GM21526 (cell line): ENCODE results near the gene ST8SIA2.

Experiments used
- ATAC-seq: cut with Tn5 transposase; IDR thresholded peaks from one replicate; pipeline ENCODE4 v1.9.1; 2021; ENCODE audit warnings: moderate library complexity; ENCODE audit not compliant: unreplicated experiment, low FRiP score

Gene ST8SIA2

DNA sequence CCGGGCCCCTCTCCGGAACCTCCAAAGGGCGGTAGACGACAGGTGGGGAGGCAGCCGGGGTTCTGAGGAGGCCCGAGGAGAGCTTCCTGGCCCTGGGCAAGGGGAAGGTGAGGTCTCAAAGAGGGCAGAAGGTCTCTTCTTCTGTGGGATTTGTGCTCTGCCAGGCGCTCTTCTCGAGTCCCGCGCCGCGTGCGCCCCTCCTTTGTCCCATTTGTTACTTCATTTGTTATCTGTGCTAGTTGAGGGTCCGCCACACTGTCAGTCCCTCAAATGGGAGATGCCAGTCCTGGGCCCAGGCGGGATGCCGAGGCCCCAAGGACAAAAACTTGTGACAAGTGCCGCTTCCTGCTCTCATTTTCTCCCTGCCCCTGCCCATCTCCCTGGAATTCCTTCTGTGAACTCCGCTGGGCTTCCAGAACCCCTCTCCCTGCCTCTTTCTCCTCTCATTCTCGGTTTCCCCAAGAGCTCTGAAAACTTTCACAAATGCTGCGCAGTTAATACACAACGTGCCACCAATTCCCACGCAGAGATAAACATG, 1.5 kb downstream of the ST8SIA2 start:
- ATAC-seq, result no peak

DNA sequence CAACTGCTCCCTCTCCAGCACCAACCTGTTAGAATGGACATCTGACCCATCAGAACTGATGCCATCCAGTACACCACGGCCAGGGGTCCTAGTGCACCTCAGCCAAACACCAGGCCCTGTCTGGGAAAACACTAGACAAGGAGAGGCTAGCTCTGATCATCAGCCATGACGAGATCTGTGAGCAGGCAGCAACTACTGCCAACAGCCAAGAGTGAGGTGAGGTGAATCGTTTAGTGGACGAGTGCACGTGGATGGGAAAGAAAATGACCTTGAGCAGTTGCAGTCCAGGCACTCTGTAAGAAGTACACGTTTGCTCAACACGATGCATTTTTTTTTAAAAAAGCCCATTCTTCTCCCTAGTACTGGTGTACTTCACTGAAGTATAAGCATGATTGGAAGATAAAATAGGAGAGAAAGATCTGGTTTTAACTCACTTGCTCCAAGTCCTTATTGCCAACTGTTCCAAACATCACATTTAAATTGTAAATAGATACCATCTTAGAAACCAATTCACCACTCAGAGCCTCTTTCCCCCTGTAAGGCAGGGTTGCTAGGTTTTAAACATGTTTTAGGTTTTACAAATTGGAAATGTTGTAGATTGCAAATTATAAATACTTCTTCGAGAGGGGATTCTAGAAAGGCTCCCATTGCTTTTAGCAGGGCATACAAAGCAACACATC, 5.7 kb downstream of the ST8SIA2 start:
- no peak for ATAC-seq

DNA sequence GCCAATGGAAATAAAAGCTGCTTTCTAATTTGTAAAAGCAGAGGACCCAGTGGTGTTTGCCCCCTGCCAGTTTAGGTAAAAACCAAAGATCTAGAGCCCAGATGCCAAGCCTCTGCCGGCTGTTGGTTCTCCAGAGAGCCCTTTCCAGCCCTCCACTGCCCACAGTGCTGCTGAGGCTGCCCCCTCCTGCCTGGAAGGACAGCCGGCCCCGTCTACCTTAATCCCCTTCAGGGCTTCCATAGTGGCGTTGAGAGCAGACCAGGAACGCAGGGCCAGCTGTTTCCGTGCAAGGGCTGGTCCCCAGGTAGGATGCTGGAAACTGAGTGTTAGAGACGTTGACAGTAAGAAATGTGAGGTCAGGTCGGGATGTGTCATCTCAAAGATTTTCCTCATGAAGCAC, 6.9 kb downstream of the ST8SIA2 start:
- ATAC-seq, result no peak

DNA sequence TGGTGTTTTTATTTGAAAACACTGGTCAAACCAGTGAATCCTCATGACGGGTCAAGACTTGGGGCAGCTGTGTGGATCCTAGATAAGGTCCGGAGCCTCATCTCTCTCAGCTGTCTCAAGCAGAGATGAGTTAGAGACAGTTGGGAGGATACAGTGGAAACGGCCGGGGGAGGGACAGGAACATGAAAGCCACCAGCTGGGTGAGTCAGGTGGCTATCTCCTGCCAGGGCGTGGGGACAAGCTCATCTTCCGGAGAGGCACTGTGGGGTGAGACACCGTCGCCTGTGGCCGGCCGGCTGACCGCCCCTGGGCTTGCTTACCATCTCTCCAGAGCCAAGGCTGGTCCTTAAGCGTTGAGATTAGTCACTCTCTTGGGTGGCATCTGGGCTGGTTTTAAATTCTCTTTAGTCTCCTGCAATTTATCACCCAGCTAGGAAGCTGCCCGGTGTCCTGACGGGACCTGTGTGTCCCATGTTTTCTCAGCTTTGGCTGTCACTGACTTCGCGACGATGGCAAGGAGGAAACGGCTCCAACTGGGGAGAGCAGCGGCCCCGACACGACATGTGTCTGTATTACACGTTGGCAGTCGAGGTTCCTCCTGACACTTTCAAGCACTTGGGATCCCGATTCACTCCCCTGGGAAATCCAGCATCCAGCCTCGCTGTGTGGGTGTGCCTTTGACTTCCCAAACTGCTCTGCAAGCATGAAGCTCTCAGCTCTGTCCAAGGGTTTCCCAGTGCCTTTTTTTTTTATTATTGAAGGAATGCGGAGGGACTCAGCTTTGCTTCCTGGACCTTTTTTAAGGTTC, 7.5 kb downstream of the ST8SIA2 start:
- no peak for ATAC-seq

DNA sequence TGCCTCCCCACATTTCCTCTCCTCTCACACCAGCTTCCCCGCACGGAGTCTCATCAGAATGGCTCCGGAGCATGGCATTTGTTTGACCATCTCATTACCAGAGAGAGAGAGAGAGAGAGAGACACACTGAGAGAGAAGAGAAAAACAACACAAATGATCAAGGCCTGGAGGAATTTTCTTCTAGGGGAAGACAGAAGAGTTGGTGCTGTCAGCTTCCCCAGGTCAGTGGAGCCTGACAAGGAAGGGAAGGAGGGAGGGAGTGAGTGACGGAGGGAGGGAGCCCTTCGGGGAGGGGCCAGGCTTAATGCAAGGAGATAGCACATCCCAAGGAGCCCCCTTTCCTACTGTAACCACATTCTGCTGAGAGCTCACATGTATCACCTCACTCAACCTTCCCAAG, 9.1 kb downstream of the ST8SIA2 start:
- no peak for ATAC-seq

DNA sequence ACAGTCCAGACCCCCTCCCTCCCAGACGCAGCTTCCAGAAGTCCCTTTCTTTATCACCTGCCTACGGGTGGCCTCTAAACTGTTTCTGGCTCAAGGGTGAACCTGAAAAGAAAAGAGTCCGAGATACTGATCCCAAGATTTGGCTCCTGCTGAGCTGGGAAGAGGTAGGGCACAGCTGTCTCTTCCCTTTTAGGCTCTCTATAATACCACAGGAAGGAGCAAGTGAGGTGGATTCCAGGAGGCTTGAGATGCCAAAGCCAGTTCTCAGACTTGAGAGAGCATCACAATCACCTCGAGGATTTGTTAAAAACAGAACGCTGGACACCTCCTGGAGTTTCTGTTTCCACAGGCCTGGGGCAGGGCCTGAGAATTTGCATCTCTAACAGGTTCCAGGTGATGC, 12.3 kb downstream of the ST8SIA2 start:
- no peak for ATAC-seq

DNA sequence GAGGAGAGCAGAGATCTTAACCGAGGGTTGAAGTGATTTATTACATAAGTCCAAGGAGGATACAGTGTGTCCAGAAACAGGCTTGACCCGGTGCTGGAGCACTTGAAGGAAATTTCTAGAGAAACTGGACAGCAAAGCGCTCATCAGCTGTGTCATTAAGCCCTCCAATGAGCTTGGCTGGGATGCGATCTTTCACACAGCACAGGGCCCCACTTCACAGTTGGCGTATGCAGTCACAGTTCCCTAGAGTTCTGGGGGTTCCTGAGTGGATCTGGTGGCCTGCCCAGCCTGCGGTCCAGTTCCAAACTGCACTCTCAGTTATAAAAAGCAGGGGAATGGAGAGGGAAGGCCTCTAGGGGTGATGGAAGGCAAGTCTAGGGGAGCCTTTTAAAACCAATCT, 13.6 kb downstream of the ST8SIA2 start:
- ATAC-seq, result no peak

DNA sequence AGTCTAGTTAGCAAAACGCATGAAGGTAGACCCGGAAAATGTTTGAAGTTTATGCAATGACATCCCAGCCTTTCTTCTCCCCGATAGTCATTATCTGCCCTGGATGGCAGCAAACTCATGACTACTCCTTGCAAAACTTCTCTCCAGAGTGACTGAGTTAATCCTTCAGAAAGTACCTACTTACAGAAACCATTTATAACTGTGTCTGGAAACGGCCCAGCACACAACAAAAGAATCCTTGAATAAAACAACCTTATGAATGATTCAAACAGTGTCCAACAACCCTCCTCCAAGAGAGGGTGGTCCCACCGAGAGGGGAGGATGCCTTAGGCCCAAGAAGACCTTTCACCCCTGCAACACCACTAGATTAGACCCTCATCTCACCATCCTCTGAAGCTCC, 14.2 kb downstream of the ST8SIA2 start:
- ATAC-seq, result no peak

DNA sequence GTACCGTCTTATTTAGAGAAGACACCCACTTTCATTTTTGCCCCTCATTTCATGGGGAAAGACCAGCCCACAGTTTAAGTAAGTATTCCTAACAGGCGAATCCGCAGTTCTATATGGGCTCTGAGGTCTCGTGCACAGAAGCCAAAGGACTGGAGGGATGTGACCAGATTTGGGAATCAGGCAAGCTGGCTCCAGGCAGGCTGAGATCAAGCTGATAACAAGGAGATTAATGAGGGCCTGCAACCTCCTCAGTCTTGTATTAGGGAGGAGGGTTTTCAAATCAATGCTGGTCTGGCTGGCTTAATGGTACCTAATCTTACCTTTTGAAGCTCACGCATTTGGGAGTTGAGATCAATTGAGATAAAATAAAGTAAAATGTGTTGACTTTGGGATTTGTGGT, 15.3 kb downstream of the ST8SIA2 start:
- no peak for ATAC-seq

DNA sequence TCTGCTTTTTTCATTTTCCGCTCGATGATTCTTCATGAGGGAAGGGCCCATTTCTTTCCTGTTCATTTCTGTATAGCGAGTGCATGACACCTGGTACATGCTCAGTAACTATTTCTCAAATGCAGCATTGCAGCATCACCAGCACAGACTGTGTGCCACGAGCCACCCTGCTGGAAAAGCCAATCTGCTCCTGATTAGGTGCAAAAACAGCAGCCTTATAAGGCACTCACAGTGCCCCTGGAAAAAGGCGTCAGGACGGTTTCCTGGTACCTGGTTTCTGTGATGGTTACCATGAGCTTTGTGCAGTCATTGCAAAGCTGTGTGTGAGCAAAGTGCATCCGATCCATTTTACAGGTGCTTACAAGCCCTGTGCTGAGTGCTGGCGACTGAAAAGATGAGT, 15.8 kb downstream of the ST8SIA2 start:
- no peak for ATAC-seq

DNA sequence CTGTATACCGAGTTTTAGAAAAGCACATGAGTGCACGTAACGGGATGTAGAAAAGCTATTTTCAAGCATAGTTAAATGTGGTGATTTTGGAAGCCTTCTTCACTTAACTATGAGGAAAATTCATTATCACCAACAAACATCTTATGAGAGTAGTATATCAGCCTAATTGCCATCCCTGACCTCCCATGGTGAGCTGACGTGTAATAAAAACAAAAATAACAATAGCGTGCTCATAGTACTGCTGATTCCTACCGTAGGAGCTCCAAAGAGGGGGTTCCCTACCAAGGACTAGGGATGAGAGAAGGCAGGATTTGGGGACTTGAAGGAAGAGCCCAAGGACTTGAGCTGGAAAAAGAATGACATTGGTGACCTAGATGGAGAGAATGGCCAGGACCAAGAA, 16.9 kb downstream of the ST8SIA2 start:
- no peak for ATAC-seq

DNA sequence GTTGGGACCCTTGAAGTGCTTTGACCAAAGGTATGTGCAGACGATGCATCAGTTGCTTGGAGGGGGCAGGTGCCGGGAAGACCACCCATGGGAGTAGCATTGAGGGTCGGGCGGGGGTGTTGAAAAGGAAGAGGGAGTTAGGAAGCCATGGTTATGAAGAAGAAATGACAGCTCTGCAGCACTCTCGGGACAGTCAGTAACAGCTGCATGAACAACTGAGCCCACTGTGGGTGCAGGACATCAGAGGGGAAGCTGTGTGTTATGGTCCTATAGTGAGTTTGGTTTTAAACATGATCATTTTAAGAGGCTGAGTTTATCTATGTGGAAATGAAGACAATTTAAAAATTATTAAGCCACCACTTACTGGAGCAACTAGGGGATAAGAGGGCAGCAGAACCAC, 17.6 kb downstream of the ST8SIA2 start:
- ATAC-seq, result no peak

DNA sequence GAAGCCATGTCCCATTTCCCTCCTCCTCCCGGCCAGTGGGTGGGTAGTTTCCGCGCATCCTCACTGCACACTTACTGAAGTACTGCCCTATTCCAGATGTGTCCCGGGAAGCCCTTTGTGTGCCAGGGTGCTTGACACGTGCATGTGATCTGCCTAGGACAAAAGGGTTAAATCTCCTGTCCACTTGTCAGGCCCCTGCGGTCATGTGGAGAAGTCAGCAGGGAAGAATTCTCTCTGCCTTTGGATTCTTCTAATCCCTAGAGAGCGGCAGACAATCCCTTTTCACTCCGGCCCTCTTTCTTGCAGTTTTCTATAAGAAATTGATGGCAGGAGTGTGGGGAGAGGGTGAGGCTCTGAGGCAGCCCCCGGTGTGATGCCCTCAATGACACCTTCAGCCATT, 19.8 kb downstream of the ST8SIA2 start:
- ATAC-seq, result no peak

DNA sequence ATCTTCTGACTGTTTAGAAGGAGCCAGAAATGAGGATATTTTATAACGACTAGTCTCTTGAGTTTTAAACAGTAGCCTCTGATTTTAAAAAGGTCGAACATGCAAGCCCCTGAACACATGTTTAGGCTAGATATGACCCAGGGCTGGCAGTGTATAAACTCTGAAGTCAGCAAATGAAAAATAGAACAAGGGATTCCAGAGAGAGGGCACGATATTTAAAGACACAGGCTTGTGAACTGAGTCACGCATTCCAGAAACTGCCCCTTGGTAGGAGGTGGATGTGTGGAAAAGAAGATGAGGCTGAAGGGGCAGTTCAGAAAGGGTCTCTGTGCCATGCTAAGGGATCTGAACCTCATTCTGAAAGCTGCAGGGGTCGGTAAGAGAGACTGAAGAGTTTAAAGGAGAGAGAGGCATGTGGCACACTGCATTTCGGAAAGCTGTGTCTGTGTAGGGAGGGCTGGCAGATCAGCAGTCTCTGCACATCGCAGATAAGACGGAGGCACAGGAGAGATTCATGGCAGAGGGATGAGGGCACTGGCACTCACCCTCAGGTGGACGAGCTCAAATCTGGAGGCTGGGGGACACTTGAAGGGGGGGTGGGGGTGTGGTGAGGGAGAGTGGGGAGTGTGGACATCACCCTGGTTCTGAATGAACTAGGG, 22.1 kb downstream of the ST8SIA2 start:
- no peak for ATAC-seq

DNA sequence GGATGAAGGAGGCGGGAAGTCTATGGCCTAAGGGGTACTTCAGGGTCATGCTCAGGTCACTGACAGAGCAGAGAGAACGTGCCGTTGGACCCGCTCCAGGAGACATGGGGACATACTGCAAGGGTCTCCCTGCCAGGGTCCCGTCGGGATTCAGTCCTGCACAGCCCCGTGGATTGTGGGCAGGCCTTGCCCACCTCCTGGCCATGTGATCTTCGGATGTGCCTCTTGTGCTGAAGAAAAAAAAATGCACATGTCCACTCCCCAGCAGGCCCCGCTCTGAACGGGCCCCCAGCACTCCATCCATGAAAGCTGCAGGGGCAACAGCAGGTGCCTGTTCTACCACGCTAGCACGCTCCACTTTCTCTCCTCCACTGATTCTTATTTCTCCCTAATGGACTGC, 22.9 kb downstream of the ST8SIA2 start:
- ATAC-seq, result no peak

DNA sequence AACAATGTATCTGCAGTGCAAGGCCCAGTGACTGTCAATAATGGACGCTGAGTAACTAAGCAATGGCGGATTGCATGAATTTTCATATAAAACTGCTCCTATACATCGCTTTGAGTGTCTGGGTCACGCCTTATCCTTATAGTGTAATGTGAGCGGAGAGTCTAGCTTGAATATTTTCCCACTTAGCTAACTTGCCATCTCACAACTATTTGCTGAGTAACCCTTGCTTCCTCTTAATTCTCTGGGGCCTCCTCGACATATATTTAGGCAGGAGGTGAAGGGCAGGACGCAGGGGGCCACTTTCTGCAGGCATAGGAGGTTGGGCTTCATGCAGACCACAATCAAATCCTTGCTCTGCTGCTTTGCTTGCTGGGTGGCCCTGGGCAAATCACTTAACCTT, 24.0 kb downstream of the ST8SIA2 start:
- ATAC-seq, result no peak

DNA sequence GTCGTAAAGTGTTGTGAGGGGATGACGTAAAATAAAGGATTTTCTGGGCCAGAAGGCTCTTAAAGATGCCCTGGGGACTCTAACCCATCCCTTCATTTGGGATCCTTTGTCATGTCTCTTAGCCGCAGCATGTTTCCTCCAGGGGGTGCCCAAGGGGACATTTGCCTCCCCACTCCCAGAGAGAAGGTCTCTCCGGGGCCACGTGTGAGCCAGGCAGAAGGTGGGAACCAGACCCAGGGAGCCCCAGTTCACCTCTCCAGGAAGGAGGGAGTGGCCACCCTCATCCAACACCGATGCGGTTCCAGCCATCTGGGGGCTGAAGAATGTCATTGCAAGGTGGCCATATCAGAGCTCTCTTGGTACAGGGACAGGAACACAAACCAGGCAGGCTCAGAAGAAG, 25.2 kb downstream of the ST8SIA2 start:
- ATAC-seq, result no peak

DNA sequence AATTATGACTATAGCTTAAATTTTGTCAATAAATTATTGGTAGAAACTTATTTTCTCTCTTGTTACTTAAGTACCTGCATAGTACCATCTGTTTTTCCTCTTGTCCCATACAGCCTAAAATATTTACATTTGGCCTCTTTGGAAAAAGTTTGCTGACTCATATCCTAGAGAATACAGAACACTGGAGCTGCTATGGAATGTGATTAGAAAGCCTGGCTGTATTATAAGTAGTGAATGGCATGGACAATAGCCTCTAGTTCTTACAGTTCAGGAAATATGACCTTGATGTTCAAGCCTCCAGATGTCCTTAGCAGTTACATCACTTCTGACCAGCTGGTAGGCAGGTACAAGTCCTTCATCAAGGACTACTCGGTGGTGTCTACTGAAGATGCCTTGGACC, 28.3 kb downstream of the ST8SIA2 start:
- no peak for ATAC-seq

DNA sequence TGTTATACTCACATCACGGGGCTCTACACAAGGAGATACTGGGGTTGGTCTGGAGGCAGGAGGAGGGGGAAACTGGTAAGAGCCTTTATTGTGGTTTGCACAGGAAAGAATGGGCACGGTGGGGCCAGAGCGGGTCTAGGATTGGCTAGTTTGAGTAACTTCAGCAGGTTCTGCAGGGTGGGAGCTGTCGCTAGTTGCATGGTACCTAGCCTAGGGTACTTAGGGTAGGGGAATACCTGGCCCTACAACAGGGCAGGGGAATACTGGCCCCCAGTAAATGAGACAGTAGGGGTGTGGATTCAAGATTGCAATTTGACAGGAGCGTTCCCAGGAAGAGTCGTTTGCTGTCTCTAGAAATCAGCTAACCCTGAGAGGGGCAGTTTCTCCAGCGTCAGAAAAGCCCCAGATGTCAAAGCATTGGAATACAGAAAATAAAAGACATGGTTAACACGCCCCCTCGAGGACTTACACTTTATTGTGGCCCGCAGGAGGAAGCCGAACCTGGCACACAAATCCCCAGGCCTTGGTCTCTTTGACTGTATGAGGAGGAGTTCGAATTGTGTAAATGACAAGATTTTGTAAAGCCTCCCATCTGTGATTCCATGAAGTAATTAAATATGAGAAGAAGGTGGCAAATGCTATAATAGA, 32.0 kb downstream of the ST8SIA2 start:
- ATAC-seq, result no peak

DNA sequence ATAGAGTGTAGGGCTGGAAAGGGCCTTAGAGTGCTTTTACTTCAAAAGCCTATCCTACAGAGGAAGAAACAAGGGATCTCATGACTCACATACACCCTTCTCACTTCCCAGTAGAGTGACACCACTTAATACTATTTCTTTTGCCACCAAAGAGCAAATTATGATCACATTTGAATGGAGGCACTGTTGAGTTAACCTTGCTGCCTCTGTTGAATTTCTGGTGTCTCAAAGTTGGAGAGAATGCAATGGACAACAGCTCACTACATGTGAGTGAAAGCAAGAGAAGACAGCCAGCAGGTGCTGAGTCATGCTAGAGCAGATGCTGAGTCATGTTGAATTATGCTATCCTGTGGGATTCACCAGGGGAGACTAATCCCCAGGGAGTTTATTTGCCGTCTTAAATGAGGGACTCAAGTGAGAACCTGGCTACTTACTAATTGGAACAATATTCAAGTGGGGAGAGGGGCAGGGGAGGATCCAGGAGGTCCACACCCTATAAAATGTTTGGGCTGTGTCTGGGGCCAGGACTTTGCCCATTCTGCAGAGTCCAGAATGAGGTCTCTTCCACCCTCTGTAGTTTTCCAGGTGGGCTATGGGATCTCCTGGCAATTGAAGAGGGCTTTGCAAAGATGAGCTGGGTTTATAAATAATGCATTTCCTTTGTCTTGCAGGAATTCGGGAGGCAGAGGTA, 35.8 kb downstream of the ST8SIA2 start:
- ATAC-seq, result no peak

DNA sequence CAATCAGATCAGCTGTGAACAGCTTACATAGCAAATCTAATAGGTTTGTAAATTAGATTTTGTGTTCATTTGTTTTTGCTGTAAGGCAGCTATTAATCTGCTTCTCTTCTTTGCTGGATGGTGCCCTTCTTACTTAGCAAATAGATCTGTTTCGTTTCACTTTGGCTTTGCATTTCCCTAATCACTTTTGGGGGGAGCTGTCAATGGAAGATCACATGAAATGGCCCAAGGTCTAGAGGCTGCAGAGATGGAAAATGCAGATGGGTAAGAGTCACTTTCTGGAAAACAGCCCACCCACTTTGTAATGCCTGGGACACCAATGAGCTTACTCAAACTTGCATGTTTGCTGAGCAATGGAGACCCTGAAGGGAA, 36.4 kb downstream of the ST8SIA2 start:
- no peak for ATAC-seq
